ENCODE data around the gene C1QL2.

DNA sequence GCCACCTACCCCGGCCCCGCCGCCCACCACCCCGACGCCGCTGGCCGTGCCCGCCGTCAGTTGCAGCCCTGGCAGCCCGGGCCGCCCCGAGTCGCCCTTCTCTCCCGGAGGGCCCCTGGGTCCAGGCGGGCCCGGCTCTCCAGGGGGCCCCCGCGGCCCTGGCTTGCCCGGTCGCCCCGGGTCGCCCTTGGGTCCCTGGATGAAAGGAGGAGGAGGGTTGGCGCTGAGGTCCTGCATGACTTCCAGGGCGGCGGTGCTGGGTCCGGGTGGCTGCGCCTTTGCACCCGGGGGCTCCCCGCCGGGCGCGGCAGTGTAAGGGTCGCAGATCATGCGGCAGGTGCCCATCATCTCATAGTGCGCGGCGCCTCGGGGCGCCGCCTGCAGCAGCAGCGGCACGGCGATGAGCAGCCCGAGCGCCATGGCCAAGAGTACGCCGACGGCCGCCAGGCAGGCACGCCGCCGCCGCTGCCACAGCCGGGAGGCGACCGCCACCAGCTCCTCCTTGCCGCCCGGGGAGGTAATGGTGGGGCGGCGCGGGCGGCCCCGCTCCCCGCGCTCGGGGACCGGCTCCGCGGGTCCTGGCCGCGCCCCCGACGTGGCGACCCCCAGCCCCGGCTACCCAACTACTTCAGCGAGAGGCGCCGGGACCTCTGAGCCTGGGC, 570 bp downstream of the C1QL2 start:
- TF ChIP-seq, protein P1, sequence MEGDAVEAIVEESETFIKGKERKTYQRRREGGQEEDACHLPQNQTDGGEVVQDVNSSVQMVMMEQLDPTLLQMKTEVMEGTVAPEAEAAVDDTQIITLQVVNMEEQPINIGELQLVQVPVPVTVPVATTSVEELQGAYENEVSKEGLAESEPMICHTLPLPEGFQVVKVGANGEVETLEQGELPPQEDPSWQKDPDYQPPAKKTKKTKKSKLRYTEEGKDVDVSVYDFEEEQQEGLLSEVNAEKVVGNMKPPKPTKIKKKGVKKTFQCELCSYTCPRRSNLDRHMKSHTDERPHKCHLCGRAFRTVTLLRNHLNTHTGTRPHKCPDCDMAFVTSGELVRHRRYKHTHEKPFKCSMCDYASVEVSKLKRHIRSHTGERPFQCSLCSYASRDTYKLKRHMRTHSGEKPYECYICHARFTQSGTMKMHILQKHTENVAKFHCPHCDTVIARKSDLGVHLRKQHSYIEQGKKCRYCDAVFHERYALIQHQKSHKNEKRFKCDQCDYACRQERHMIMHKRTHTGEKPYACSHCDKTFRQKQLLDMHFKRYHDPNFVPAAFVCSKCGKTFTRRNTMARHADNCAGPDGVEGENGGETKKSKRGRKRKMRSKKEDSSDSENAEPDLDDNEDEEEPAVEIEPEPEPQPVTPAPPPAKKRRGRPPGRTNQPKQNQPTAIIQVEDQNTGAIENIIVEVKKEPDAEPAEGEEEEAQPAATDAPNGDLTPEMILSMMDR (IDR thresholded peaks at IDR 0.05; ENCODE audit: insufficient read depth, low read length): no peak
- TF ChIP-seq POLR2AphosphoS5 (IDR thresholded peaks at IDR 0.05; ENCODE audit: low read depth): no peak
- TF ChIP-seq, protein P2, sequence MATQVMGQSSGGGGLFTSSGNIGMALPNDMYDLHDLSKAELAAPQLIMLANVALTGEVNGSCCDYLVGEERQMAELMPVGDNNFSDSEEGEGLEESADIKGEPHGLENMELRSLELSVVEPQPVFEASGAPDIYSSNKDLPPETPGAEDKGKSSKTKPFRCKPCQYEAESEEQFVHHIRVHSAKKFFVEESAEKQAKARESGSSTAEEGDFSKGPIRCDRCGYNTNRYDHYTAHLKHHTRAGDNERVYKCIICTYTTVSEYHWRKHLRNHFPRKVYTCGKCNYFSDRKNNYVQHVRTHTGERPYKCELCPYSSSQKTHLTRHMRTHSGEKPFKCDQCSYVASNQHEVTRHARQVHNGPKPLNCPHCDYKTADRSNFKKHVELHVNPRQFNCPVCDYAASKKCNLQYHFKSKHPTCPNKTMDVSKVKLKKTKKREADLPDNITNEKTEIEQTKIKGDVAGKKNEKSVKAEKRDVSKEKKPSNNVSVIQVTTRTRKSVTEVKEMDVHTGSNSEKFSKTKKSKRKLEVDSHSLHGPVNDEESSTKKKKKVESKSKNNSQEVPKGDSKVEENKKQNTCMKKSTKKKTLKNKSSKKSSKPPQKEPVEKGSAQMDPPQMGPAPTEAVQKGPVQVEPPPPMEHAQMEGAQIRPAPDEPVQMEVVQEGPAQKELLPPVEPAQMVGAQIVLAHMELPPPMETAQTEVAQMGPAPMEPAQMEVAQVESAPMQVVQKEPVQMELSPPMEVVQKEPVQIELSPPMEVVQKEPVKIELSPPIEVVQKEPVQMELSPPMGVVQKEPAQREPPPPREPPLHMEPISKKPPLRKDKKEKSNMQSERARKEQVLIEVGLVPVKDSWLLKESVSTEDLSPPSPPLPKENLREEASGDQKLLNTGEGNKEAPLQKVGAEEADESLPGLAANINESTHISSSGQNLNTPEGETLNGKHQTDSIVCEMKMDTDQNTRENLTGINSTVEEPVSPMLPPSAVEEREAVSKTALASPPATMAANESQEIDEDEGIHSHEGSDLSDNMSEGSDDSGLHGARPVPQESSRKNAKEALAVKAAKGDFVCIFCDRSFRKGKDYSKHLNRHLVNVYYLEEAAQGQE (IDR thresholded peaks at IDR 0.05; ENCODE audit: insufficient replicate concordance, low read depth): no peak
- no peak for TF ChIP-seq GABPA (IDR thresholded peaks at IDR 0.05; ENCODE audit: low read depth)

All from HL-60 (cell line).